ENCODE results near the gene SETD2. TPM values are rescaled to one million over a fixed set of nuclear protein-coding genes. Genes with fewer than 3 reads are reported as not detected.

The SETD2 gene
- total RNA-seq, 1 donor, result 45.3 TPM

DNA sequence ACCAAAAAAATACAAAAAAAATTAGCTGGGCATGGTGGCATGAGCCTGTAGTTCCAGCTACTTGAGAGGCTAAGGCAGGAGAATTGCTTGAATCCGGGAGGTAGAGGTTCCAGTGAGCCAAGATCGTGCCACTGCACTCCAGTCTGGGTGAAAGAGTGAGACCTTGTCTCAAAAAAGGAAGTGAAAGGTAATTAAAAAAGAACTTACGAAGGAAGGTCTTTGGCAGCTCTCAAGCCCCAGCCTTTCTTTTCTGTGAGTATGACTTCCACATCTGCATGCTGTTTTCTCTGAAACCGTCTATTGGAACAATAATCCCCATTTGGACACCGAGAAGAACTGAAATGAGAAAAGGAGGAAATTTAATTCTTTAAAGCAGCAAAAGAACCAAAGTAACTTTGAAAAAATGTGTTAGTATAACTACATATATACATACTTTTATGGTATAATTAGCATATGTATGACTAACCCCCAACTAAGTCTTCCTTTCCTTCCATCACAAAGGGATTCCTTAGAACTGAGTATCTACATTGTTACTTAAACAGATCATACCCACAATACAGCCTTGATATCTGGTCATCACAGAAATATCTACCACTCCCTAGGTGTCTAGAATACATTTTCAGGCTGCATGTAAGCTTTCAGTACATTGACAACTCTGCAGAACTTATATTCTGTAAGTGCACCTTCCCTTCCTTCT is 50.1 kb downstream of the SETD2 start:
- TF ChIP-seq, protein P1, sequence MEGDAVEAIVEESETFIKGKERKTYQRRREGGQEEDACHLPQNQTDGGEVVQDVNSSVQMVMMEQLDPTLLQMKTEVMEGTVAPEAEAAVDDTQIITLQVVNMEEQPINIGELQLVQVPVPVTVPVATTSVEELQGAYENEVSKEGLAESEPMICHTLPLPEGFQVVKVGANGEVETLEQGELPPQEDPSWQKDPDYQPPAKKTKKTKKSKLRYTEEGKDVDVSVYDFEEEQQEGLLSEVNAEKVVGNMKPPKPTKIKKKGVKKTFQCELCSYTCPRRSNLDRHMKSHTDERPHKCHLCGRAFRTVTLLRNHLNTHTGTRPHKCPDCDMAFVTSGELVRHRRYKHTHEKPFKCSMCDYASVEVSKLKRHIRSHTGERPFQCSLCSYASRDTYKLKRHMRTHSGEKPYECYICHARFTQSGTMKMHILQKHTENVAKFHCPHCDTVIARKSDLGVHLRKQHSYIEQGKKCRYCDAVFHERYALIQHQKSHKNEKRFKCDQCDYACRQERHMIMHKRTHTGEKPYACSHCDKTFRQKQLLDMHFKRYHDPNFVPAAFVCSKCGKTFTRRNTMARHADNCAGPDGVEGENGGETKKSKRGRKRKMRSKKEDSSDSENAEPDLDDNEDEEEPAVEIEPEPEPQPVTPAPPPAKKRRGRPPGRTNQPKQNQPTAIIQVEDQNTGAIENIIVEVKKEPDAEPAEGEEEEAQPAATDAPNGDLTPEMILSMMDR (IDR thresholded peaks at IDR 0.05; ENCODE audit: insufficient read depth, low read depth, low read length), result no peak
- DNase-seq (ENCODE audit: low read depth), result no peak
- H3K4me3 ChIP-seq (ENCODE audit: low read depth, low read length), result no peak overlapping the region

DNA sequence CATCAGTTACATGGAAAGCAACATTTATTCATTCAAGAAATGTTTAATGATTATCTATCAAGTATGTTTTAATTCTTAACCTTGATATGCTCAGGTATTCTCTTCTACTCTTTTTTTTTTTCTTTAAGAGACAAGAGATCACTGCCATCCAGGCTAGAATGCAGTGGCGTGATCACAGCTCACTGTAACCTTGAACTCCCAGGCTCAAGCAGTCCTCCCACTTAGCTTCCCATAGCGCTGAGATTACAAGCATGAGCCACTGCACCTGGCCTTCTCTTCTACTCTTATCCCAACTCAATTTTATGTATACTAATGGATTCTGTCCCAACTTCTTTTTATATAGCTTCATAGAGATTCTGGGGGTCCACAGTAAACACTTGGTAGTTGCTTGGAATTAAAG is 50.9 kb downstream of the SETD2 start:
- no peak overlapping the region for H3K4me3 ChIP-seq (ENCODE audit: low read depth, low read length)
- TF ChIP-seq, protein P1 (IDR thresholded peaks at IDR 0.05; ENCODE audit: insufficient read depth, low read depth, low read length), result no peak
- DNase-seq (ENCODE audit: low read depth), result no peak

- no peak overlapping the region for H3K4me3 ChIP-seq (ENCODE audit: low read depth, low read length)
- TF ChIP-seq, protein P1 (IDR thresholded peaks at IDR 0.05; ENCODE audit: insufficient read depth, low read depth, low read length), result no peak
These were observed 54.5 kb downstream of the SETD2 start for GRCh38 chr3:47109393-47109792.

DNA sequence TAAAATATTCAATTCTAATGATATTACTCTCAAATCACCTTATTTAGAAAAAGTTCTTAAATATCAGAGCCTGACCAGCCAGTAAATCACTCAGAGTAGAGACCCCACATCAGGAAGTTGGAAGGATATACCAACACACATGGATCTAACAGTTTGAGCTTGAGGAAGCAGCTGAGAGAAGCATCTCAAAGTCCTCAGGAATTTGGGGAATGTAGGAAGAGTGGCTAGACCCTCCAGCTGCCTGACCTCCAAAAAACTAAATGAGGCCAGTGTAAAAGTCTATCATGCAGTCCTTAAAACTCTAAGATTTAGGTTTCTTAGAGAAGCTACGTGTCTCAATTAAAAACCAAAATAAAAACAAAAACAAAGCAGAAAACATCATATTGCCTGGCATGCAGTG is 55.4 kb downstream of the SETD2 start:
- no peak overlapping the region for H3K4me3 ChIP-seq (ENCODE audit: low read depth, low read length)
- DNase-seq (ENCODE audit: low read depth), result no peak
- TF ChIP-seq, protein P1 (IDR thresholded peaks at IDR 0.05; ENCODE audit: insufficient read depth, low read depth, low read length), result no peak

More at GRCh38 chr3:47109393-47109792, 54.5 kb downstream of the SETD2 start:
- DNase-seq (ENCODE audit: low read depth), result no peak

DNA sequence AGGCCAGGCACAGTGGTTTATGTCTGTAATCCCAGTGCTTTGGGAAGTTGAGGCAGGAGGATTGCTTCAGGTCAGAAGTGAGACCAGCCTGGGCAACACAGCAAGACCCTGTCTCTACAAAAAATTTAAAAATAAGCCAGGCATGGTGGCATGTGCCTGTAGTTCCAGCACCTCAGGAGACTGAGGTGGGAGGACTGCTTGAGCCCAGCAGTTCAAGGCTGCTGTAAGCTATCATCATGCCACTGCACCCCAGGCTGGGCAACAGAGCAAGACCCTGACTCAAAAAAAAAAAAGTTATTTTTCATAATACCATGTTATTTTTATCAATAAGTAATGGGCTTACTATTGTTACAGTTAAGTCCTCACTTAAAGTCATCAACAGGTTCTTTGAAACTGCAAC is 59.7 kb downstream of the SETD2 start:
- TF ChIP-seq, protein P1 (IDR thresholded peaks at IDR 0.05; ENCODE audit: insufficient read depth, low read depth, low read length), result no peak
- DNase-seq (ENCODE audit: low read depth), result no peak
- H3K4me3 ChIP-seq (ENCODE audit: low read depth, low read length), result no peak overlapping the region

DNA sequence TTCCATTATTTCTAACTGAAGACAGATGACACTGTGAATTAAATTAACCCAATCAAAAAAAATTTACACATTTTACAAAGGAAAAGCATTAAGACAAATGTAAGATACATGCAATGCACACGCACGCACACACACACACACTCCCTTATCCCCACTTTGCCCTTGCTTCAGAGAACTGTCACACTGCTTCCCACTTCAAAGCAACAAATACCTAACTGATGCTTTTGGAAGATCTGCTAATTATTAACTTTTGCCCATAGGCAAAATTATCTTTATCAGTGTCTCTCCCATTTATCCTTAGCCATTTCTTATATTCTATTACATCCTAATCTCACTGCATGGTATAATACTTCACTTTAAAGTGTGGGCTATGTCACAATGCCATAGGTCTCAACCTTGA is 60.3 kb downstream of the SETD2 start:
- H3K4me3 ChIP-seq (ENCODE audit: low read depth, low read length), result no peak overlapping the region
- TF ChIP-seq, protein P1 (IDR thresholded peaks at IDR 0.05; ENCODE audit: insufficient read depth, low read depth, low read length), result no peak
- no peak for DNase-seq (ENCODE audit: low read depth)
